ENCODE measurements around the gene CFB. TPM values are rescaled to one million over a fixed set of nuclear protein-coding genes. Genes with fewer than 3 reads are reported as not detected.
"Not testable (repeated sequence)": the region's sequence is repeated elsewhere in the genome, so short reads cannot be mapped to it uniquely, and the experiment has no call there.

Gene CFB
- total RNA-seq, 1 donor from 2014 or later: not detected

GRCh38 chr6:31927242-31927862 is 18.5 kb upstream of the CFB start, which contains the start of gene C2:
TSS of gene C2 (plus strand) at chr6:31927717. CDS start at chr6:31927753, 36 bp downstream.
- Mint-ChIP-seq H3K9me3 (no peaks in the 10 kb centered on the region), H3K27ac (no peak within 1 kb of the TSS), H3K36me3 (ENCODE audit: low read depth) (no peaks in the 10 kb centered on the region)

GRCh38 chr6:31927863-31928671 is 17.8 kb upstream of the CFB start:
- Mint-ChIP-seq H3K27ac (no peak overlapping the region), H3K27me3 (peaks cover 3% of the 10 kb centered on the region), H3K36me3 (ENCODE audit: low read depth) (no peaks in the 10 kb centered on the region), H3K4me1 (peaks cover 1% of the 10 kb centered on the region), H3K9me3 (no peaks in the 10 kb centered on the region), H3K4me3 (no peak overlapping the region)
- no peak for DNase-seq
- intact Hi-C loops (cut with micrococcal nuclease): no loop called here

More at GRCh38 chr6:31927242-31927862, 18.5 kb upstream of the CFB start, which contains the start of gene C2:
- peaks cover 1% of the 10 kb centered on the region for H3K4me1 Mint-ChIP-seq
- no peak for DNase-seq
- no peak within 1 kb of the TSS for H3K4me3 Mint-ChIP-seq
- intact Hi-C loops (cut with micrococcal nuclease): no loop called here
- H3K27me3 Mint-ChIP-seq: peaks cover 3% of the 10 kb centered on the region

- DNase-seq: no peak
- Mint-ChIP-seq H3K27ac (no peak overlapping the region), H3K36me3 (ENCODE audit: low read depth) (no peaks in the 10 kb centered on the region), H3K4me3 (no peak overlapping the region), H3K4me1 (peaks cover 1% of the 10 kb centered on the region), H3K27me3 (peaks cover 3% of the 10 kb centered on the region), H3K9me3 (no peaks in the 10 kb centered on the region)
- intact Hi-C loops (cut with micrococcal nuclease): no loop called here
These were observed 17.3 kb upstream of the CFB start for GRCh38 chr6:31928672-31928939.

- peaks cover 3% of the 10 kb centered on the region for H3K27me3 Mint-ChIP-seq
- no peak overlapping the region for H3K27ac Mint-ChIP-seq
- DNase-seq: no peak
- H3K4me1 Mint-ChIP-seq: no peaks in the 10 kb centered on the region
- intact Hi-C loops (cut with micrococcal nuclease): no loop called here
- no peaks in the 10 kb centered on the region for H3K9me3 Mint-ChIP-seq
- no peak overlapping the region for H3K4me3 Mint-ChIP-seq
- H3K36me3 Mint-ChIP-seq (ENCODE audit: low read depth): no peaks in the 10 kb centered on the region
These were observed 14.9 kb upstream of the CFB start for GRCh38 chr6:31930962-31931361.

- H3K4me1 Mint-ChIP-seq; H3K27ac Mint-ChIP-seq; intact Hi-C loops (cut with micrococcal nuclease); H3K9me3 Mint-ChIP-seq; H3K4me3 Mint-ChIP-seq; H3K36me3 Mint-ChIP-seq (ENCODE audit: low read depth); DNase-seq; H3K27me3 Mint-ChIP-seq: not testable (repeated sequence)
These were observed 13.8 kb upstream of the CFB start for GRCh38 chr6:31932137-31932536.

GRCh38 chr6:31933537-31933936 is 12.4 kb upstream of the CFB start:
- H3K9me3 Mint-ChIP-seq: no peaks in the 10 kb centered on the region
- no peak overlapping the region for H3K27ac Mint-ChIP-seq
- H3K27me3 Mint-ChIP-seq: no peaks in the 10 kb centered on the region
- DNase-seq: no peak
- no peak overlapping the region for H3K4me3 Mint-ChIP-seq
- no peaks in the 10 kb centered on the region for H3K4me1 Mint-ChIP-seq
- intact Hi-C loops (cut with micrococcal nuclease): no loop called here
- H3K36me3 Mint-ChIP-seq (ENCODE audit: low read depth): no peaks in the 10 kb centered on the region

- Mint-ChIP-seq H3K9me3 (no peaks in the 10 kb centered on the region), H3K36me3 (ENCODE audit: low read depth) (no peaks in the 10 kb centered on the region), H3K27ac (no peak overlapping the region), H3K4me1 (no peaks in the 10 kb centered on the region), H3K4me3 (no peak overlapping the region), H3K27me3 (no peaks in the 10 kb centered on the region)
- no peak for DNase-seq
- intact Hi-C loops (cut with micrococcal nuclease): no loop called here
These were observed 10.9 kb upstream of the CFB start for GRCh38 chr6:31935021-31935420.

- Mint-ChIP-seq H3K4me1 (no peaks in the 10 kb centered on the region), H3K9me3 (no peaks in the 10 kb centered on the region), H3K27me3 (no peaks in the 10 kb centered on the region), H3K27ac (no peak overlapping the region), H3K4me3 (no peak overlapping the region), H3K36me3 (ENCODE audit: low read depth) (no peaks in the 10 kb centered on the region)
- intact Hi-C loops (cut with micrococcal nuclease): no loop called here
- no peak for DNase-seq
These were observed 10.1 kb upstream of the CFB start for GRCh38 chr6:31935823-31936222.

GRCh38 chr6:31940256-31940664 is 5.6 kb upstream of the CFB start:
- Mint-ChIP-seq H3K36me3 (ENCODE audit: low read depth) (no peaks in the 10 kb centered on the region), H3K4me3 (no peak overlapping the region), H3K27ac (no peak overlapping the region), H3K9me3 (no peaks in the 10 kb centered on the region), H3K27me3 (peaks cover 3% of the 10 kb centered on the region), H3K4me1 (peaks cover 4% of the 10 kb centered on the region)
- intact Hi-C loops (cut with micrococcal nuclease): no loop called here
- no peak for DNase-seq

- no peak overlapping the region for H3K4me3 Mint-ChIP-seq
- H3K27me3 Mint-ChIP-seq: peaks cover 3% of the 10 kb centered on the region
- intact Hi-C loops (cut with micrococcal nuclease): no loop called here
- H3K27ac Mint-ChIP-seq: no peak overlapping the region
- DNase-seq: no peak
- H3K36me3 Mint-ChIP-seq (ENCODE audit: low read depth): no peaks in the 10 kb centered on the region
- no peaks in the 10 kb centered on the region for H3K9me3 Mint-ChIP-seq
- H3K4me1 Mint-ChIP-seq: peaks cover 10% of the 10 kb centered on the region
These were observed 2.2 kb upstream of the CFB start for GRCh38 chr6:31943742-31944141.

- Mint-ChIP-seq H3K27ac (no peak overlapping the region), H3K9me3 (no peaks in the 10 kb centered on the region), H3K36me3 (ENCODE audit: low read depth) (peaks cover 2% of the 10 kb centered on the region), H3K4me1 (peaks cover 10% of the 10 kb centered on the region), H3K4me3 (no peak overlapping the region), H3K27me3 (peaks cover 3% of the 10 kb centered on the region)
- intact Hi-C loops (cut with micrococcal nuclease): no loop called here
- DNase-seq: no peak
These were observed 765 bp upstream of the CFB start for GRCh38 chr6:31945154-31945506.

GRCh38 chr6:31946370-31946885 is 533 bp downstream of the CFB start:
- Mint-ChIP-seq H3K27me3 (peaks cover 3% of the 10 kb centered on the region), H3K4me3 (no peak overlapping the region), H3K4me1 (peaks cover 10% of the 10 kb centered on the region), H3K36me3 (ENCODE audit: low read depth) (peaks cover 2% of the 10 kb centered on the region), H3K9me3 (no peaks in the 10 kb centered on the region), H3K27ac (no peak overlapping the region)
- intact Hi-C loops (cut with micrococcal nuclease): no loop called here
- DNase-seq: no peak

GRCh38 chr6:31947070-31947675 is 1.3 kb downstream of the CFB start:
- peaks cover 10% of the 10 kb centered on the region for H3K4me1 Mint-ChIP-seq
- H3K27me3 Mint-ChIP-seq: peaks cover 3% of the 10 kb centered on the region
- H3K36me3 Mint-ChIP-seq (ENCODE audit: low read depth): peaks cover 2% of the 10 kb centered on the region
- DNase-seq: no peak
- no peak overlapping the region for H3K4me3 Mint-ChIP-seq
- H3K27ac Mint-ChIP-seq: no peak overlapping the region
- intact Hi-C loops (cut with micrococcal nuclease): no loop called here
- H3K9me3 Mint-ChIP-seq: no peaks in the 10 kb centered on the region

GRCh38 chr6:31947864-31948263 is 2.0 kb downstream of the CFB start:
- Mint-ChIP-seq H3K27me3 (no peaks in the 10 kb centered on the region), H3K27ac (no peak overlapping the region), H3K9me3 (no peaks in the 10 kb centered on the region), H3K4me1 (peaks cover 7% of the 10 kb centered on the region), H3K4me3 (no peak overlapping the region), H3K36me3 (ENCODE audit: low read depth) (peaks cover 7% of the 10 kb centered on the region)
- no peak for DNase-seq
- intact Hi-C loops (cut with micrococcal nuclease): no loop called here

Data from activated CD4-positive, alpha-beta T cell treated with anti-CD3 and anti-CD28 coated beads, Interleukin-2, amount 10 ng/mL, durations not matched to agents 24 days and 14 days (primary cell).